Measurements from ENCODE around the gene DAB2IP.

The DAB2IP gene

GRCh38 chr9:121704281-121704680 is 52.8 kb downstream of the DAB2IP start:
- Histone ChIP-seq H3K79me2 (ENCODE audit: insufficient read depth, low read length) (no peaks in the 10 kb centered on the region), H3K4me2 (ENCODE audit: low read length) (no peak overlapping the region), H3K9ac (ENCODE audit: low read length) (no peak overlapping the region), H3F3A (ENCODE audit: insufficient read depth, low read length) (no peaks in the 10 kb centered on the region), H3K27ac (ENCODE audit: low read depth, low read length, poor library complexity, severe bottlenecking) (no peak overlapping the region), H4K20me1 (ENCODE audit: insufficient read depth, low read length) (no peaks in the 10 kb centered on the region), H2AFZ (ENCODE audit: low read length) (no peak overlapping the region), H3K4me1 (ENCODE audit: insufficient read depth, low read length, severe bottlenecking) (peaks cover 43% of the 10 kb centered on the region), H3K9me2 (ENCODE audit: low read depth, low read length) (no peaks in the 10 kb centered on the region), H3K4me3 (ENCODE audit: low read depth, low read length, poor library complexity, severe bottlenecking) (no peak overlapping the region), H3K36me3 (ENCODE audit: insufficient read depth, low read length) (no peaks in the 10 kb centered on the region), H3K9me3 (ENCODE audit: low read length) (no peaks in the 10 kb centered on the region), H3K27me3 (ENCODE audit: insufficient read depth, low read length) (no peaks in the 10 kb centered on the region)
- no peak for TF ChIP-seq EZH2 (IDR thresholded peaks at IDR 0.05; ENCODE audit: borderline replicate concordance, low read length)

DNA sequence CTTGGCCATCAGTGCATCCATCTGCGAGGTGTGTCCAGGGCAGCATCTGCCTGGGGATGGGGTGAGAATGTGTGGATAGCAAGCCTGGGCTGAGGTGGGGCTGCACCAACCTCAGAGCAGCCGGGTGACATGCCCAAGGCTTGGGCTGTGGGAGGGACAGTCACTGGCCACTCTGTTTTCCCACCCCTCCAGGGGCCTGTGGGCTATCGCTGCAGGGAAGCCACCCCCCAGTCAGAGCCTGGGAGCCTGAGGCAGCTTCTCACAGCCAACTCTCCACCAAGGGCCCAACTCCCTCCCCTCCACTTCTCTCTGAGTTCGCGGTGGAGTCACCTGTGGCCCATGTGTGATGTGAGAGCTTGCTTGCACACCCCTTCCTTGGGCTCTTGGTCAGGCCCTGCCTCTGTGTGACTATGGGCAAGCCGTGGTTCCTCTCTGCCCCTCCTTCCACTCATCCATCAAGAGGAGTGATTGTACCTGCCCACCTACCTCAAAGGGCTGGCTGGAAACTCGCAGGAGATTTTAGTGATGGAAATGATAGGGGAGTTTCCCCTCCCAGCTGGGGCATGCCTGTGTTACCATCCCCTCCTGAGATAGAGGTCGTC is 54.8 kb downstream of the DAB2IP start:
- Histone ChIP-seq H4K20me1 (ENCODE audit: insufficient read depth, low read length) (no peaks in the 10 kb centered on the region), H2AFZ (ENCODE audit: low read length) (no peak overlapping the region), H3K27ac (ENCODE audit: low read depth, low read length, poor library complexity, severe bottlenecking) (no peak overlapping the region), H3K9me2 (ENCODE audit: low read depth, low read length) (no peaks in the 10 kb centered on the region), H3K4me2 (ENCODE audit: low read length) (no peak overlapping the region), H3K9ac (ENCODE audit: low read length) (no peak overlapping the region), H3K79me2 (ENCODE audit: insufficient read depth, low read length) (no peaks in the 10 kb centered on the region), H3F3A (ENCODE audit: insufficient read depth, low read length) (no peaks in the 10 kb centered on the region), H3K9me3 (ENCODE audit: low read length) (no peaks in the 10 kb centered on the region), H3K4me3 (ENCODE audit: low read depth, low read length, poor library complexity, severe bottlenecking) (no peak overlapping the region), H3K4me1 (ENCODE audit: insufficient read depth, low read length, severe bottlenecking) (peaks cover 32% of the 10 kb centered on the region), H3K27me3 (ENCODE audit: insufficient read depth, low read length) (no peaks in the 10 kb centered on the region), H3K36me3 (ENCODE audit: insufficient read depth, low read length) (no peaks in the 10 kb centered on the region)
- no peak for TF ChIP-seq EZH2 (IDR thresholded peaks at IDR 0.05; ENCODE audit: borderline replicate concordance, low read length)
- no peak for TF ChIP-seq CTCF (IDR thresholded peaks at IDR 0.05; ENCODE audit: low read length)

- H3K4me2 ChIP-seq (ENCODE audit: low read length), result peak overlapping the region; percentile 5; the same call in 1 of the 2 replicates
- peak overlapping the region; percentile 36 for H3K27ac ChIP-seq (ENCODE audit: low read depth, low read length, poor library complexity, severe bottlenecking)
- no peaks in the 10 kb centered on the region for H3K79me2 ChIP-seq (ENCODE audit: insufficient read depth, low read length)
- no peaks in the 10 kb centered on the region for H3K9me2 ChIP-seq (ENCODE audit: low read depth, low read length)
- no peaks in the 10 kb centered on the region for H4K20me1 ChIP-seq (ENCODE audit: insufficient read depth, low read length)
- no peak overlapping the region for H2AFZ ChIP-seq (ENCODE audit: low read length)
- no peaks in the 10 kb centered on the region for H3F3A ChIP-seq (ENCODE audit: insufficient read depth, low read length)
- no peak for TF ChIP-seq EZH2 (IDR thresholded peaks at IDR 0.05; ENCODE audit: borderline replicate concordance, low read length)
- H3K27me3 ChIP-seq (ENCODE audit: insufficient read depth, low read length), result no peaks in the 10 kb centered on the region
- no peaks in the 10 kb centered on the region for H3K36me3 ChIP-seq (ENCODE audit: insufficient read depth, low read length)
- H3K4me3 ChIP-seq (ENCODE audit: low read depth, low read length, poor library complexity, severe bottlenecking), result no peak overlapping the region
- no peaks in the 10 kb centered on the region for H3K9me3 ChIP-seq (ENCODE audit: low read length)
- no peak overlapping the region for H3K9ac ChIP-seq (ENCODE audit: low read length)
- H3K4me1 ChIP-seq (ENCODE audit: insufficient read depth, low read length, severe bottlenecking), result peaks cover 32% of the 10 kb centered on the region
These were observed 56.3 kb downstream of the DAB2IP start for GRCh38 chr9:121707477-121708424.

DNA sequence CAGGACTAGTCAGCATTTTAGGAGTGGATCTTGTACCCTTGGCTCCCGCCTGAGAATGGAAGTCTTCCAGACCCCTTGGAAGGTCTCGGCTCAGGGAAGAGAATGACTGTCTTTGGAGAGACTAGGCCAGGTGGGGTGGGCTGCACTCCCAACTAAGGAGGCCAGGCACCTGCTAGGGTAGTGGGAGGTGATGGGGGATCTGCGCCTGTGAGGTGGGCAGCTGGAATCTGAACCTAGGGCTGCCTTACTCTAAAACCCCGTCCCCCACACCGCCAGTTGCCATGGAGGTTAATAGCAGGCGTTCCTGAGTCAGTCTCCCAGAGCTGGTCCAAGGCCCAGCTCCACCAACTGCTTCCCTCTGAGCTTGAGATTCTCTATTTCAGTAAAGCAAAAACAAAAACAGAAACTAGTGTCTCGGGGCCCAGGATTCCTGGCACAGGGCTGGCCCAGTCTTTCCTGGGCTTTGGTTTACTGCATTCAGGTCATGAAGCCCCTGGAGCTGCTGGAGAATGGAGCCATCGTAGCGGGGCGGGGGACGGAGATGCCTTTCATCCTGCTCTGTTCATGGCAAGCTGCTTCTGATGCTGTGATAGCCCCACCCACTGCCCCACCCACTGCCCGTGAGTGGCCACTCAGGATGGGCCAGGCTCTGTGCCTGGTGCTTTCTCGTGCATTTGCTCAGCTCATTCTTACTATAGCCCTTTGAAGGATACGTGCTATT is 57.5 kb downstream of the DAB2IP start:
- Histone ChIP-seq H3K4me2 (ENCODE audit: low read length) (no peak overlapping the region), H3K9ac (ENCODE audit: low read length) (no peak overlapping the region), H3K79me2 (ENCODE audit: insufficient read depth, low read length) (no peaks in the 10 kb centered on the region), H3K36me3 (ENCODE audit: insufficient read depth, low read length) (no peaks in the 10 kb centered on the region), H3K27me3 (ENCODE audit: insufficient read depth, low read length) (no peaks in the 10 kb centered on the region), H3K4me3 (ENCODE audit: low read depth, low read length, poor library complexity, severe bottlenecking) (no peak overlapping the region), H3K27ac (ENCODE audit: low read depth, low read length, poor library complexity, severe bottlenecking) (no peak overlapping the region), H3K9me3 (ENCODE audit: low read length) (no peaks in the 10 kb centered on the region), H4K20me1 (ENCODE audit: insufficient read depth, low read length) (no peaks in the 10 kb centered on the region), H3K4me1 (ENCODE audit: insufficient read depth, low read length, severe bottlenecking) (peaks cover 32% of the 10 kb centered on the region), H3K9me2 (ENCODE audit: low read depth, low read length) (no peaks in the 10 kb centered on the region), H3F3A (ENCODE audit: insufficient read depth, low read length) (no peaks in the 10 kb centered on the region), H2AFZ (ENCODE audit: low read length) (no peak overlapping the region)
- TF ChIP-seq EZH2 (IDR thresholded peaks at IDR 0.05; ENCODE audit: borderline replicate concordance, low read length) (no peak), CTCF (IDR thresholded peaks at IDR 0.05; ENCODE audit: low read length) (no peak)

Data from OCI-LY1 (cell line).